Neuronal stem cell (in vitro differentiated cells): ENCODE results near the gene NHS.

Experiments used
- DNase-seq: peaks from one replicate; pipeline ENCODE4 v3.0.0-alpha.2; 2013; ENCODE audit warnings: low spot score
- H2AFZ ChIP-seq: one replicate; pipeline ENCODE4 v1.6.1; 2013; ENCODE audit warnings: mild to moderate bottlenecking, low read length, inconsistent platforms
- H2AK5ac ChIP-seq: 2 replicates; pipeline ENCODE4 v1.6.1; 2013; ENCODE audit warnings: low read depth, mild to moderate bottlenecking, inconsistent platforms, low read length, moderate library complexity, mixed read lengths
- H2BK120ac ChIP-seq: 2 replicates; pipeline ENCODE4 v1.6.1; 2013; ENCODE audit warnings: low read depth, mild to moderate bottlenecking, inconsistent platforms, low read length, moderate library complexity, mixed read lengths
- H2BK12ac ChIP-seq: one replicate; pipeline ENCODE4 v1.6.1; 2013; ENCODE audit warnings: low read length, inconsistent platforms
- H2BK15ac ChIP-seq: 2 replicates; pipeline ENCODE4 v1.6.1; 2013; ENCODE audit warnings: mild to moderate bottlenecking, low read length, inconsistent platforms, mixed read lengths
- H2BK5ac ChIP-seq: one replicate; pipeline ENCODE4 v1.6.1; 2013; ENCODE audit warnings: inconsistent platforms, mild to moderate bottlenecking, low read length, moderate library complexity
- H3K14ac ChIP-seq: one replicate; pipeline ENCODE4 v1.6.1; 2013; ENCODE audit warnings: low read length, inconsistent platforms
- H3K18ac ChIP-seq: 2 replicates; pipeline ENCODE4 v1.6.1; 2013; ENCODE audit warnings: low read length, inconsistent platforms
- H3K23ac ChIP-seq: 2 replicates; pipeline ENCODE4 v1.6.1; 2013; ENCODE audit warnings: low read depth, mild to moderate bottlenecking, mixed read lengths, low read length, inconsistent platforms; ENCODE audit not compliant: poor library complexity
- H3K27ac ChIP-seq: replicated peaks from 3 replicates; pipeline ENCODE4 v1.5.1; 2013; ENCODE audit warnings: low read length, inconsistent platforms
- H3K27me3 ChIP-seq, 3 experiments: 2 replicates each; pipeline ENCODE4 v1.6.1; 2013; ENCODE audit warnings: low read length in 3 of 3, mild to moderate bottlenecking in 2 of 3, inconsistent platforms in 1 of 3, low read depth in 1 of 3, mixed read lengths in 1 of 3, moderate library complexity in 1 of 3; ENCODE audit not compliant: control insufficient read depth in 3 of 3, insufficient read depth in 3 of 3
- H3K36me3 ChIP-seq, 2 donors: replicated peaks in 1 of 2; 2 replicates each; pipeline ENCODE4 v1.6.1; 2013; ENCODE audit warnings: low read length in 2 of 2; ENCODE audit not compliant: control insufficient read depth in 2 of 2, insufficient read depth in 2 of 2
- H3K4ac ChIP-seq: 2 replicates; pipeline ENCODE4 v1.6.1; 2013; ENCODE audit warnings: inconsistent platforms, mild to moderate bottlenecking, low read length, moderate library complexity
- H3K4me1 ChIP-seq, 2 donors: 1 replicate in 1 of 2; 2 replicates in 1 of 2; pipeline ENCODE4 v1.6.1; 2013; ENCODE audit warnings: low read length in 2 of 2, low read depth in 1 of 2; ENCODE audit not compliant: control insufficient read depth in 2 of 2, insufficient read depth in 1 of 2
- H3K4me2 ChIP-seq: one replicate; pipeline ENCODE4 v1.6.1; 2013; ENCODE audit warnings: mild to moderate bottlenecking, low read length, inconsistent platforms; ENCODE audit not compliant: insufficient read depth, poor library complexity, severe bottlenecking
- H3K4me3 ChIP-seq, 2 donors: 2 replicates each; pipeline ENCODE4 v1.5.1; 2013; ENCODE audit warnings: low read length in 2 of 2, mild to moderate bottlenecking in 2 of 2, inconsistent platforms in 1 of 2, moderate library complexity in 1 of 2
- H3K79me1 ChIP-seq: one replicate; pipeline ENCODE4 v1.6.1; 2013; ENCODE audit warnings: low read depth, mild to moderate bottlenecking, inconsistent platforms, low read length, moderate library complexity
- H3K9ac ChIP-seq: one replicate; pipeline ENCODE4 v1.6.1; 2013; ENCODE audit warnings: mild to moderate bottlenecking, low read depth, low read length, inconsistent platforms; ENCODE audit not compliant: poor library complexity
- H3K9me3 ChIP-seq, 2 donors: replicated peaks in 1 of 2; 2 replicates each; pipeline versions ENCODE3 to v1.6.1; 2013; ENCODE audit warnings: low read length in 2 of 2, mild to moderate bottlenecking in 2 of 2, inconsistent platforms in 1 of 2, low read depth in 1 of 2, mixed read lengths in 1 of 2, moderate library complexity in 1 of 2; ENCODE audit not compliant: control insufficient read depth in 2 of 2, insufficient read depth in 1 of 2
- H4K8ac ChIP-seq: one replicate; pipeline ENCODE4 v1.6.1; 2013; ENCODE audit warnings: low read depth, mild to moderate bottlenecking, inconsistent platforms, low read length, moderate library complexity
- H4K91ac ChIP-seq: one replicate; pipeline ENCODE4 v1.6.1; 2013; ENCODE audit warnings: low read length, low read depth, mild to moderate bottlenecking, inconsistent platforms; ENCODE audit not compliant: poor library complexity
- WGBS, 2 donors: extraction: QIAGEN DNeasy Blood & Tissue Kit; methylation state at CpG; one replicate each; pipeline ENCODE4 v1.1.7; 2013; ENCODE audit warnings: missing lambda C conversion rate in 2 of 2, mixed read lengths in 1 of 2; ENCODE audit not compliant: insufficient read length in 2 of 2, insufficient replicate concordance in 1 of 2; ENCODE audit errors: extremely low coverage in 2 of 2; 5-methylcytosine and 5-hydroxymethylcytosine counted together

NHS gene

DNA sequence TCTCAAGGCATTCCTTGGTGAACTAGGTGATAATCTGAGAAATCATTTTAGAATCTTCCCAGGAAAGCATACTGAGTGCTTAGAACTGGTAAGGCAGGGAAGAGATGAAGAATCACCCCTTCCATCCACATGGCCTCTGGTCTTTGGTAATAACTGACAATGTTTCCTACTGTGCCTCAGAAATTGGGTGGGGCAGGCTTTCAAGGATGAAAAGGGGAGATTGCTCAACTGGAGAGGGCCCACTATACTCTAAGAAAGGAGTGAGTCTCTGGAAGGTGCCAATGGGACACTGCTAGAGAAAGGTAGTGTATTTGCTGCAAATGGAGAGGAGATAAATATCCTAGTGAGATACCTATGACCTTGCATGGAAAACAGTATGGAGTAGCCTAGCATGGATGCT is 227.2 kb downstream of the NHS start:
- Histone ChIP-seq H2BK5ac (no peak overlapping the region), H3K27me3 (no peaks in the 10 kb centered on the region), H3K9me3 (no peaks in the 10 kb centered on the region), H3K27ac (no peak overlapping the region), H4K91ac (no peak overlapping the region), H3K36me3 (no peaks in the 10 kb centered on the region), H2AFZ (no peak overlapping the region), H2AK5ac (no peak overlapping the region), H2BK12ac (no peak overlapping the region), H3K23ac (no peak overlapping the region), H3K9ac (no peak overlapping the region), H3K79me1 (no peaks in the 10 kb centered on the region), H3K18ac (no peak overlapping the region), H2BK15ac (no peak overlapping the region), H3K4me3 (no peak overlapping the region), H3K4me2 (no peak overlapping the region), H3K4ac (no peak overlapping the region), H4K8ac (no peak overlapping the region), H3K4me1 (peaks cover 7 to 15% of the 10 kb centered on the region in 2 donors), H3K14ac (no peak overlapping the region), H2BK120ac (no peak overlapping the region)
- no peak for DNase-seq

- H3K9ac ChIP-seq = no peak overlapping the region
- no peak overlapping the region for H2BK12ac ChIP-seq
- no peak overlapping the region for H3K27ac ChIP-seq
- H3K23ac ChIP-seq = no peak overlapping the region
- H2AK5ac ChIP-seq = no peak overlapping the region
- H2BK120ac ChIP-seq = no peak overlapping the region
- H3K4me2 ChIP-seq = no peak overlapping the region
- no peaks in the 10 kb centered on the region for H3K27me3 ChIP-seq
- H3K4ac ChIP-seq = no peak overlapping the region
- no peak overlapping the region for H2BK5ac ChIP-seq
- H4K91ac ChIP-seq = no peak overlapping the region
- no peak overlapping the region for H4K8ac ChIP-seq
- no peaks in the 10 kb centered on the region for H3K36me3 ChIP-seq
- no peak overlapping the region for H2BK15ac ChIP-seq
- no peak overlapping the region for H3K14ac ChIP-seq
- H3K18ac ChIP-seq = no peak overlapping the region
- H3K4me3 ChIP-seq = no peak overlapping the region
- DNase-seq = no peak
- H3K79me1 ChIP-seq = no peaks in the 10 kb centered on the region
- no peaks in the 10 kb centered on the region for H3K9me3 ChIP-seq
- peaks cover 7 to 19% of the 10 kb centered on the region in 2 donors for H3K4me1 ChIP-seq
- WGBS, 2 donors = no CpG with 5 or more reads among the region's 3 CpGs
- no peak overlapping the region for H2AFZ ChIP-seq
Measured at GRCh38 chrX:17603196-17603595, 228.2 kb downstream of the NHS start.

DNA sequence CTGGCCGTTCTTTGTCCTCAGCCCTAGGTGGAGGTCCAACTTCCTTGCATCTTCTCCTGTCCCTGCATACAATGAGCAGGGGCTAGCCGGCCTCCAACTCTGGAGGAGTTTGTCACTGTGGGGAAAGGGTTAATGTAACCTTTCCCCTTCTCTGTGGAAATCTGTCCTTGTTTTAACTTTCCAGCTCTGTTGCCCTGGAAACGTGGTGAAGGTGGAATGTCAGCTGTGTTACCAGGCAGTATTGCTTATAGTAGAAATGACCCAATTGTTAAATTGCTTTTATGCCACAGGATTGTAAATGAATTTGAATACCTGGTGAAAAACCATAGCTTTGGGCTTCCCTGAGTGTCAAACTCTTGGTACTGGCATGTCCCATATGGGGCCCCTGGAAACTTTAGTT is 230.7 kb downstream of the NHS start:
- Histone ChIP-seq H3K23ac (no peak overlapping the region), H3K27ac (no peak overlapping the region), H3K9ac (no peak overlapping the region), H3K79me1 (no peaks in the 10 kb centered on the region), H2BK15ac (no peak overlapping the region), H2BK12ac (no peak overlapping the region), H3K4ac (no peak overlapping the region), H2BK5ac (no peak overlapping the region), H3K27me3 (no peaks in the 10 kb centered on the region), H3K9me3 (no peaks in the 10 kb centered on the region), H3K36me3 (no peaks in the 10 kb centered on the region), H3K4me1 (peaks cover 7 to 20% of the 10 kb centered on the region in 2 donors), H4K8ac (no peak overlapping the region), H2AFZ (peak overlapping the region; percentile 25), H3K4me2 (no peak overlapping the region), H3K14ac (no peak overlapping the region), H3K4me3 (no peak overlapping the region), H2AK5ac (no peak overlapping the region), H2BK120ac (no peak overlapping the region), H3K18ac (no peak overlapping the region), H4K91ac (no peak overlapping the region)
- no CpG with 5 or more reads among the region's 3 CpGs for WGBS, 2 donors
- no peak for DNase-seq

DNA sequence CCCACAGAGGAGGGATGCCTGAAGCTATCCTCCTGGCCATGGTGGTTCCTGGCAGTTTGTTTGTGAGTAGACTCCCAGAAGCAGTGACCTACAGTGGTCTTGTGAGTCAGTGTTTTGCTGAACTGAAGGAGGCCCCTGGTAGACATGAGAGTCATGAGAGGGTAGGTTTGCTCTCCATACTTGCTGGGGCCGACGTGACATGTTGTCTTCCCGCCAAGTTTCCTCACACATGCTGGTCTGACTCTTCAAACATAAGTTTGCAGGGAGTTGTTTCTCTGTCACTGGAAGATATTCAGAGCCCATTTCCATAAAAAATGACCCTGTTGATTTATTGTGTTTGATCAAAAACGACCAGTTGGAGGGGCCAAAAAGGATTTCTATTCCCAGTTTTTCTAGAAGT is 231.2 kb downstream of the NHS start:
- Histone ChIP-seq H3K9ac (no peak overlapping the region), H2BK5ac (no peak overlapping the region), H3K27me3 (no peaks in the 10 kb centered on the region), H4K91ac (no peak overlapping the region), H2BK12ac (no peak overlapping the region), H3K18ac (no peak overlapping the region), H3K4me1 (peaks cover 7 to 20% of the 10 kb centered on the region in 2 donors), H3K14ac (no peak overlapping the region), H3K4ac (no peak overlapping the region), H3K27ac (no peak overlapping the region), H3K36me3 (no peaks in the 10 kb centered on the region), H2BK15ac (no peak overlapping the region), H3K9me3 (no peaks in the 10 kb centered on the region), H3K4me2 (no peak overlapping the region), H4K8ac (no peak overlapping the region), H2AFZ (no peak overlapping the region), H3K4me3 (no peak overlapping the region), H2BK120ac (no peak overlapping the region), H2AK5ac (no peak overlapping the region), H3K23ac (no peak overlapping the region), H3K79me1 (no peaks in the 10 kb centered on the region)
- WGBS, 2 donors = no CpG with 5 or more reads among the region's 4 CpGs
- no peak for DNase-seq
